Loucy (cell line): Measurements from ENCODE around the gene KIRREL3.

Source experiments
- EZH2phosphoT487 ChIP-seq: fragments of 200-600 bp; IDR thresholded peaks from 2 replicates; pipeline ENCODE4 v1.6.1; 2018; ENCODE audit warnings: antibody characterized with exemption, mild to moderate bottlenecking, moderate library complexity, borderline replicate concordance
- TF ChIP-seq, protein P1 (sequence below): fragments of 200-600 bp; sonication (generic); conservative IDR thresholded peaks from 2 replicates; pipeline ENCODE4 v1.5.1; 2014; ENCODE audit warnings: mild to moderate bottlenecking, antibody characterized with exemption, low read length

DNA sequence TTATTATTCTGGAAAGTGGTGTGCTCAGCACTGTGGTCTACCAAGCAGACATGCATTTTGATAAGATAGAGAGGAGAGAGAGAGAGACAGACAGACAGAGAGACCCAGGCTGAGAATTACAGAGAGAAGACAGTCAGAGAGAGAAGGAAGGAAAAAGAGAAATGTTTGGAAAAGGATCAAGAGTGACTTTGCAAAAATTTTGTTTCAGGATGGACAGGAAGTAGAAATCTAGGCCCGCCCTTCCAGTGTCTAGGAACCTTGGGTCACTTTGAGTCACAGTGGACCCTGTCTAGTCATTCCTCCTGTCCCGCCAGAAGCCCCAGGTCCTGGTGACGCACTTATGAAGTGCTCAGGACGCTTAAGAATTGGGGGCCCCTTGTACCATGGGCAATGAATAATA, 478.4 kb downstream of the KIRREL3 start:
- TF ChIP-seq, protein P1, sequence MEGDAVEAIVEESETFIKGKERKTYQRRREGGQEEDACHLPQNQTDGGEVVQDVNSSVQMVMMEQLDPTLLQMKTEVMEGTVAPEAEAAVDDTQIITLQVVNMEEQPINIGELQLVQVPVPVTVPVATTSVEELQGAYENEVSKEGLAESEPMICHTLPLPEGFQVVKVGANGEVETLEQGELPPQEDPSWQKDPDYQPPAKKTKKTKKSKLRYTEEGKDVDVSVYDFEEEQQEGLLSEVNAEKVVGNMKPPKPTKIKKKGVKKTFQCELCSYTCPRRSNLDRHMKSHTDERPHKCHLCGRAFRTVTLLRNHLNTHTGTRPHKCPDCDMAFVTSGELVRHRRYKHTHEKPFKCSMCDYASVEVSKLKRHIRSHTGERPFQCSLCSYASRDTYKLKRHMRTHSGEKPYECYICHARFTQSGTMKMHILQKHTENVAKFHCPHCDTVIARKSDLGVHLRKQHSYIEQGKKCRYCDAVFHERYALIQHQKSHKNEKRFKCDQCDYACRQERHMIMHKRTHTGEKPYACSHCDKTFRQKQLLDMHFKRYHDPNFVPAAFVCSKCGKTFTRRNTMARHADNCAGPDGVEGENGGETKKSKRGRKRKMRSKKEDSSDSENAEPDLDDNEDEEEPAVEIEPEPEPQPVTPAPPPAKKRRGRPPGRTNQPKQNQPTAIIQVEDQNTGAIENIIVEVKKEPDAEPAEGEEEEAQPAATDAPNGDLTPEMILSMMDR = no peak
- no peak for TF ChIP-seq EZH2phosphoT487
